Common myeloid progenitor, CD34-positive (primary cell): Measurements from ENCODE around the gene RIPPLY3.
"Not testable (repeated sequence)": the region's sequence is repeated elsewhere in the genome, so short reads cannot be mapped to it uniquely, and the experiment has no call there.

Experiments
- CTCF ChIA-PET: fragments of 350-600 bp; sonication (Branson Sonifier 250); formaldehyde crosslinking; loops from one replicate; lab custom pipeline; 2021; ENCODE audit warnings: antibody characterized with exemption; lab: Charles Lee
- POLR2A ChIA-PET: fragments of 350-600 bp; sonication (Branson Sonifier 250); formaldehyde crosslinking; loops from one replicate; lab custom pipeline; 2021; ENCODE audit warnings: antibody characterized with exemption; lab: Charles Lee
- DNase-seq, 3 donors: peaks; one replicate each; pipeline versions ENCODE4 v3.0.0 to v3.0.0-alpha.2; 2013
- H3K27ac ChIP-seq, 2 experiments: 1 replicate in 1 of 2; 2 replicates in 1 of 2; pipeline ENCODE4 v1.7.0; 2013; ENCODE audit warnings: inconsistent platforms in 2 of 2, low read length in 2 of 2, mild to moderate bottlenecking in 2 of 2, low read depth in 1 of 2, moderate library complexity in 1 of 2; ENCODE audit not compliant: severe bottlenecking in 2 of 2, insufficient read depth in 1 of 2, poor library complexity in 1 of 2
- H3K27me3 ChIP-seq, 5 experiments: replicated peaks in 2 of 5; 1 replicate in 3 of 5; 2 replicates in 2 of 5; pipeline versions ENCODE4 v1.6.1 to v1.7.0; 2013; ENCODE audit warnings: low read length in 4 of 5, mild to moderate bottlenecking in 2 of 5, moderate library complexity in 2 of 5, inconsistent platforms in 1 of 5; ENCODE audit not compliant: insufficient read depth in 5 of 5, control insufficient read depth in 4 of 5
- H3K36me3 ChIP-seq, 4 experiments: 1 replicate in 2 of 4; 2 replicates in 2 of 4; pipeline versions ENCODE4 v1.6.1 to v1.7.0; 2013; ENCODE audit warnings: low read length in 3 of 4, control low read depth in 1 of 4, mild to moderate bottlenecking in 1 of 4; ENCODE audit not compliant: control insufficient read depth in 4 of 4, insufficient read depth in 4 of 4
- H3K4me1 ChIP-seq, 4 experiments: 1 replicate in 3 of 4; 2 replicates in 1 of 4; pipeline versions ENCODE4 v1.6.1 to v1.7.1; 2013; ENCODE audit warnings: low read length in 3 of 4, mild to moderate bottlenecking in 3 of 4, control low read depth in 1 of 4, inconsistent platforms in 1 of 4, moderate library complexity in 1 of 4; ENCODE audit not compliant: control insufficient read depth in 4 of 4, insufficient read depth in 4 of 4; ENCODE audit errors: control extremely low read depth in 1 of 4
- H3K4me3 ChIP-seq, 7 experiments: 1 replicate in 4 of 7; 2 replicates in 3 of 7; pipeline versions ENCODE4 v1.5.1 to v1.7.0; 2013; ENCODE audit warnings: mild to moderate bottlenecking in 7 of 7, low read length in 6 of 7, moderate library complexity in 6 of 7, inconsistent platforms in 2 of 7, low read depth in 2 of 7, control low read depth in 1 of 7; ENCODE audit not compliant: insufficient read depth in 4 of 7, control insufficient read depth in 1 of 7; ENCODE audit errors: extremely low read depth in 1 of 7
- H3K9me3 ChIP-seq, 5 experiments: 1 replicate in 4 of 5; 2 replicates in 1 of 5; pipeline versions ENCODE4 v1.6.1 to v1.7.1; 2013; ENCODE audit warnings: low read length in 4 of 5, mild to moderate bottlenecking in 2 of 5, inconsistent platforms in 1 of 5, low read depth in 1 of 5, moderate library complexity in 1 of 5; ENCODE audit not compliant: control insufficient read depth in 4 of 5, insufficient read depth in 2 of 5; ENCODE audit errors: control extremely low read depth in 1 of 5
- WGBS: methylation state at CpG from one replicate; pipeline ENCODE4 v1.1.5; 2013; ENCODE audit not compliant: insufficient coverage; 5-methylcytosine and 5-hydroxymethylcytosine counted together

RIPPLY3 gene

DNA sequence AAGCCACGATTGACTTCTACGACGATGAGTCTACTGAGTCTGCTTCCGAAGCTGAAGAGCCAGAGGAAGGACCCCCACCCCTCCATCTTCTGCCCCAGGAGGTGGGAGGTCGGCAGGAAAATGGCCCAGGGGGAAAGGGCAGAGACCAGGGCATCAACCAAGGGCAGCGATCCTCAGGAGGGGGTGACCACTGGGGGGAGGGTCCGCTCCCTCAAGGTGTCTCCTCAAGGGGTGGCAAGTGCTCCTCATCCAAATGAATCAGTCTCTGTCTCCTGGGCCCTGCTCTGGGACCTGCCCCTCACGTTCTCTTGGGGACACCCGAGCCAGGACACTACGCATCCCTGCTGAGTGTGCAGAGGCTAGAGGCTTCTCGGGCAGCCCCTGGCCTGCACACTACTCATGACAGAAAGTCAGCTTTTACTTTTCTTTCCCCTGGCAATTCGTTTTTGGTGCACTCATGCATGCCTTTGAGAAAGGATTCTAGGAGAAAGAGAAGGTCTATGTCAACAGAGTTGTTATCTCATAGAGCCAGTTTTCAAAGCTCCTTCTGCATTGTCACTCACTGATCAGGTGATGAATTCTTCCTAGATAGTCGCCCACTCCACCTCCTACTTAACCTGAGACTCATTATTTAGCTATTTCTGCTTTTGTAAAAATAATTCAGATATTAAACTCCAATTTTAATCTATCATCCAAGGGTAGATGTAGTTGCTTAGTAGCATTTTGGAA, 11.6 kb downstream of the RIPPLY3 start:
- CTCF ChIA-PET: interaction anchor here (1.1 kb wide), 1 partner anchor 28 kb away, joined by 4 read pairs; no protein-coding TSS in a partner anchor
- WGBS: 91% methylated on average over 12 of the region's 13 CpGs
- no peaks in the 10 kb centered on the region for H3K36me3 ChIP-seq
- peaks cover 0 to 2% (median 0%) of the 10 kb centered on the region in 5 experiments for H3K27me3 ChIP-seq
- H3K27ac ChIP-seq: no peak overlapping the region
- no peaks in the 10 kb centered on the region for H3K9me3 ChIP-seq
- H3K4me3 ChIP-seq: no peak overlapping the region
- no peak for DNase-seq
- no peaks in the 10 kb centered on the region for H3K4me1 ChIP-seq
- POLR2A ChIA-PET: no interaction called here

DNA sequence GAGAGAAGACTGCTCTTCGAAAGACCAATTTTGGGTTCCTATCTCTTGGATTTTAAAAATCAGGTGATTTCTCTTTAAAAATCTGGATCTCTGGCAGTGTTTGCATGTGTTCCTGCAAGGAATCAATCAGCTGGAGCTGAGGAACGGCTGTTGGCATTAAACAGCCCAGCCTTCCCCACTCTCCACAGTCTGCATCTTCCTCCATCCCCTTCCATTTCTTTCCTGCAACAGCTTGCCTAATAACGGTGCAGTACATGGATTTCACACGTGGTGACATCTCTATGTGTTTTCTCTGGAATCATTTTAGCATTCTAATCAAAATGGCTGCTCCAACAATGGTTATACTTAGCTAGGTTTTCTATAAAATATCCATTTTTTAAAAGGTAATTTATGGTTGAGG, 20.0 kb downstream of the RIPPLY3 start:
- H3K36me3 ChIP-seq: no peaks in the 10 kb centered on the region
- POLR2A ChIA-PET: interaction anchor here (0.8 kb wide), 1 partner anchor 23 kb away, joined by 3 read pairs; no protein-coding TSS in a partner anchor

GRCh38 chr21:37028570-37028969, 22.1 kb downstream of the RIPPLY3 start:
- H3K4me1 ChIP-seq: no peaks in the 10 kb centered on the region

More for the DNA sequence above, 20.0 kb downstream of the RIPPLY3 start:
- H3K4me1 ChIP-seq: no peaks in the 10 kb centered on the region
- H3K4me3 ChIP-seq: no peak overlapping the region
- no peak overlapping the region for H3K27ac ChIP-seq
- CTCF ChIA-PET: interaction anchor here (1.0 to 1.8 kb wide), 4 partner anchors 12 to 50 kb away, joined by 3 to 6 read pairs (median 4); no protein-coding TSS in a partner anchor
- H3K9me3 ChIP-seq: no peaks in the 10 kb centered on the region
- 85% methylated on average over 2 of the region's 4 CpGs for WGBS
- DNase-seq: no peak
- peaks cover 0 to 3% (median 0%) of the 10 kb centered on the region in 5 experiments for H3K27me3 ChIP-seq

DNA sequence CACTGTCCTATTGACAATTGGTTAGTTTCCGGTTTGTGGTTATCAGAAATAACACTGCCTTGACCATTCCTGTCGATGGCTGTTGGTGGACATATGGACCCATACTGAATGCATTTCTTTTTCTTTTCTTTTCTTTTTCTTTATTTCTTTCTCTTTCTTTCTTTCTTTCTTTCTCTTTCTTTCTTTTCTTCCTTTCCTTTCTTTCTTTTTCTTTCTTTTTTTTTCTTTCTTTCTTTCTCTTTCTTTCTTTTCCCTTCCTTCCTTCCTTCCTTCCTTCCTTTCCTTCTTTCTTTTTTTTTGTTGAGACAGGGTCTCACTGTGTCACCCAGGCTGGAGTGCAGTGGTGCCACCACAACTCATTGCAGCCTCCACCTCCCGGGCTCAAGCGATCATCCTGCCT, 24.4 kb downstream of the RIPPLY3 start:
- Histone ChIP-seq H3K36me3 (no peaks in the 10 kb centered on the region), H3K9me3 (no peaks in the 10 kb centered on the region), H3K4me1 (no peaks in the 10 kb centered on the region), H3K27me3 (peaks cover 0 to 3% (median 0%) of the 10 kb centered on the region in 5 experiments), H3K4me3 (no peak overlapping the region), H3K27ac (no peak overlapping the region)
- WGBS: 94% methylated on average over 4 of the region's 4 CpGs
- ChIA-PET CTCF (no interaction called here), POLR2A (no interaction called here)
- DNase-seq: no peak

More at GRCh38 chr21:37028570-37028969, 22.1 kb downstream of the RIPPLY3 start:
- no peak overlapping the region for H3K4me3 ChIP-seq
- peaks cover 0 to 3% (median 0%) of the 10 kb centered on the region in 5 experiments for H3K27me3 ChIP-seq
- ChIA-PET CTCF (no interaction called here), POLR2A (no interaction called here)
- H3K27ac ChIP-seq: no peak overlapping the region
- H3K9me3 ChIP-seq: no peaks in the 10 kb centered on the region
- no peak for DNase-seq
- WGBS: 100% methylated on average over 1 of the region's 4 CpGs
- no peaks in the 10 kb centered on the region for H3K36me3 ChIP-seq

GRCh38 chr21:37032293-37032692, 25.8 kb downstream of the RIPPLY3 start:
- Histone ChIP-seq H3K27me3 (no peaks in the 10 kb centered on the region), H3K27ac (no peak overlapping the region), H3K4me1 (no peaks in the 10 kb centered on the region), H3K36me3 (no peaks in the 10 kb centered on the region), H3K4me3 (no peak overlapping the region), H3K9me3 (no peaks in the 10 kb centered on the region)
- ChIA-PET POLR2A (no interaction called here), CTCF (no interaction called here)
- no peak for DNase-seq
- WGBS: 93% methylated on average over 3 of the region's 5 CpGs

DNA sequence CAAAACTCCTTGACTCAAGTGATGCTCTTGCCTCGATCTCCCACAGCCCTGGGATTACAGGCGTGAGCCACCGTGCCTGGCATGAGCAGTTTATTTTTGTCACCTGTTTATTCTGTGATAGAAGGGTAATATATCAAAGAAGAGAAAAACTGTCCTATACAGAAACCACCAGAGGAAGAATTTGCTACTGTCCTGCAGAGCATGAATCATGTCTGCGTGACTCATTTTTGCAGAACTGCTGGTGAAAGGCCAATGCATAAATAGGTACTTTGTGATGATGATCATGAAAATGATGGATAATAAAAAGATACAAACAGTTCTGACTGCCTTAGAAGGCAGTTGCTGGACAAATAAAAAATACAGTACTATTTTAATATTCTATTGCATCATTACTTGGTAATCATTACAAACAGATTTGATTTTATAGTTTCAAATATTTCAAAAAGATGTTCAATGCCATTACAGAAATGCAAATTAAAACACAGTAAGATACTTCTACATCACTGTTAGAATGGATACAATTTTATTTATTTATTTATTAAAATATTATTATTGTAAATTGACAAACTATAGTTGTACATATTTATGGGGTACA, 26.5 kb downstream of the RIPPLY3 start:
- ChIA-PET CTCF (no interaction called here), POLR2A (no interaction called here)
- Histone ChIP-seq H3K36me3 (no peaks in the 10 kb centered on the region), H3K27me3 (no peaks in the 10 kb centered on the region), H3K4me3 (no peak overlapping the region), H3K4me1 (no peaks in the 10 kb centered on the region), H3K9me3 (no peaks in the 10 kb centered on the region), H3K27ac (no peak overlapping the region)
- WGBS: 100% methylated on average over 3 of the region's 4 CpGs
- peak in 2 of 3 donors; percentile 23 to 32 for DNase-seq

DNA sequence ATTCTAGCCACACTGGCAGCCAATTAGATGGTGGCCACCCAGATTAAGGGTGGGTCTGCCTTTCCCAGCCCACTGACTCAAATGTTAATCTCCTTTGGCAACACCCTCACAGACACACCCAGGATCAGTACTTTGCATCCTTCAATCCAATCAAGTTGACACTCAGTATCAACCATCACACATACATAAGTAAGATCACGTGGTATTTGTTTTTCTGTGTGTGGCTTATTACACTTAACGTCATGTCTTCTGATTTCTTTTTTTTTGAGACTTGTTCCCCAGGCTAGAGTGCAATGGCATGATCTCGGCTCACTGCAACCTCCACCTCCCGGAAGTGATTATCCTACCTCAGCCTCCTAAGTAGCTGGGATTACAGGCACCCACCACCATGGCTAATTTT, 27.9 kb downstream of the RIPPLY3 start:
- H3K27ac ChIP-seq, CTCF ChIA-PET, H3K4me1 ChIP-seq, H3K27me3 ChIP-seq, H3K36me3 ChIP-seq, DNase-seq, H3K4me3 ChIP-seq, H3K9me3 ChIP-seq, POLR2A ChIA-PET: not testable (repeated sequence)
- WGBS: 100% methylated on average over 3 of the region's 4 CpGs
